ENCODE data around the gene IFIT5.
A peak's percentile ranks its signal among the peaks of the same experiment; 100 is the strongest.

The IFIT5 gene

GRCh38 chr10:89414146-89414878, at the start of gene IFIT5:
Gene IFIT5, plus strand, starts transcription at chr10:89414568. Its CDS starts 231 bp downstream, at chr10:89414799.
- peak within 1 kb of the TSS; percentile 87 for H3K4me3 ChIP-seq (ENCODE audit: low read length)
- no peak for TF ChIP-seq ZNF274 (IDR thresholded peaks at IDR 0.05; ENCODE audit: low read depth, low read length)

GRCh38 chr10:89367529-89367928, 46.8 kb upstream of the IFIT5 start:
- no peak overlapping the region for H3K4me3 ChIP-seq (ENCODE audit: low read length)
- no peak for TF ChIP-seq ZNF274 (IDR thresholded peaks at IDR 0.05; ENCODE audit: low read depth, low read length)

GRCh38 chr10:89368129-89368528, 46.2 kb upstream of the IFIT5 start:
- no peak for TF ChIP-seq ZNF274 (IDR thresholded peaks at IDR 0.05; ENCODE audit: low read depth, low read length)

GRCh38 chr10:89369156-89370105, 44.9 kb upstream of the IFIT5 start:
- H3K4me3 ChIP-seq (ENCODE audit: low read length) = no peak overlapping the region

More at GRCh38 chr10:89368129-89368528, 46.2 kb upstream of the IFIT5 start:
- H3K4me3 ChIP-seq (ENCODE audit: low read length) = no peak overlapping the region

GRCh38 chr10:89371079-89371478, 43.3 kb upstream of the IFIT5 start:
- H3K4me3 ChIP-seq (ENCODE audit: low read length) = no peak overlapping the region
- no peak for TF ChIP-seq ZNF274 (IDR thresholded peaks at IDR 0.05; ENCODE audit: low read depth, low read length)

More at GRCh38 chr10:89369156-89370105, 44.9 kb upstream of the IFIT5 start:
- no peak for TF ChIP-seq ZNF274 (IDR thresholded peaks at IDR 0.05; ENCODE audit: low read depth, low read length)

- TF ChIP-seq ZNF274 (IDR thresholded peaks at IDR 0.05; ENCODE audit: low read depth, low read length) = no peak
- H3K4me3 ChIP-seq (ENCODE audit: low read length) = no peak overlapping the region
Measured at GRCh38 chr10:89371987-89372386, 42.4 kb upstream of the IFIT5 start.

GRCh38 chr10:89373916-89374711, 40.3 kb upstream of the IFIT5 start:
- no peak for TF ChIP-seq ZNF274 (IDR thresholded peaks at IDR 0.05; ENCODE audit: low read depth, low read length)
- no peak overlapping the region for H3K4me3 ChIP-seq (ENCODE audit: low read length)

- H3K4me3 ChIP-seq (ENCODE audit: low read length) = no peak overlapping the region
- TF ChIP-seq ZNF274 (IDR thresholded peaks at IDR 0.05; ENCODE audit: low read depth, low read length) = no peak
Measured at GRCh38 chr10:89374713-89375141, 39.6 kb upstream of the IFIT5 start.

GRCh38 chr10:89377705-89378637, 36.4 kb upstream of the IFIT5 start, which contains the start of gene IFIT1B:
Gene IFIT1B, plus strand, starts transcription at chr10:89378056. Its CDS starts 80 bp downstream, at chr10:89378136.
- no peak within 1 kb of the TSS for H3K4me3 ChIP-seq (ENCODE audit: low read length)
- no peak for TF ChIP-seq ZNF274 (IDR thresholded peaks at IDR 0.05; ENCODE audit: low read depth, low read length)

- TF ChIP-seq ZNF274 (IDR thresholded peaks at IDR 0.05; ENCODE audit: low read depth, low read length) = no peak
- no peak overlapping the region for H3K4me3 ChIP-seq (ENCODE audit: low read length)
Measured at GRCh38 chr10:89379103-89379502, 35.3 kb upstream of the IFIT5 start.

GRCh38 chr10:89382757-89383156, 31.6 kb upstream of the IFIT5 start:
- H3K4me3 ChIP-seq (ENCODE audit: low read length) = no peak overlapping the region
- no peak for TF ChIP-seq ZNF274 (IDR thresholded peaks at IDR 0.05; ENCODE audit: low read depth, low read length)

GRCh38 chr10:89384474-89385340, 29.7 kb upstream of the IFIT5 start:
- no peak for TF ChIP-seq ZNF274 (IDR thresholded peaks at IDR 0.05; ENCODE audit: low read depth, low read length)
- H3K4me3 ChIP-seq (ENCODE audit: low read length) = no peak overlapping the region
